ENCODE measurements around the gene FAM222A. TPM values are rescaled to one million over a fixed set of nuclear protein-coding genes. Genes with fewer than 3 reads are reported as not detected.

FAM222A gene
- polyA plus RNA-seq, 4 donors = 1.6 to 7.5 (median 4.7) TPM

DNA sequence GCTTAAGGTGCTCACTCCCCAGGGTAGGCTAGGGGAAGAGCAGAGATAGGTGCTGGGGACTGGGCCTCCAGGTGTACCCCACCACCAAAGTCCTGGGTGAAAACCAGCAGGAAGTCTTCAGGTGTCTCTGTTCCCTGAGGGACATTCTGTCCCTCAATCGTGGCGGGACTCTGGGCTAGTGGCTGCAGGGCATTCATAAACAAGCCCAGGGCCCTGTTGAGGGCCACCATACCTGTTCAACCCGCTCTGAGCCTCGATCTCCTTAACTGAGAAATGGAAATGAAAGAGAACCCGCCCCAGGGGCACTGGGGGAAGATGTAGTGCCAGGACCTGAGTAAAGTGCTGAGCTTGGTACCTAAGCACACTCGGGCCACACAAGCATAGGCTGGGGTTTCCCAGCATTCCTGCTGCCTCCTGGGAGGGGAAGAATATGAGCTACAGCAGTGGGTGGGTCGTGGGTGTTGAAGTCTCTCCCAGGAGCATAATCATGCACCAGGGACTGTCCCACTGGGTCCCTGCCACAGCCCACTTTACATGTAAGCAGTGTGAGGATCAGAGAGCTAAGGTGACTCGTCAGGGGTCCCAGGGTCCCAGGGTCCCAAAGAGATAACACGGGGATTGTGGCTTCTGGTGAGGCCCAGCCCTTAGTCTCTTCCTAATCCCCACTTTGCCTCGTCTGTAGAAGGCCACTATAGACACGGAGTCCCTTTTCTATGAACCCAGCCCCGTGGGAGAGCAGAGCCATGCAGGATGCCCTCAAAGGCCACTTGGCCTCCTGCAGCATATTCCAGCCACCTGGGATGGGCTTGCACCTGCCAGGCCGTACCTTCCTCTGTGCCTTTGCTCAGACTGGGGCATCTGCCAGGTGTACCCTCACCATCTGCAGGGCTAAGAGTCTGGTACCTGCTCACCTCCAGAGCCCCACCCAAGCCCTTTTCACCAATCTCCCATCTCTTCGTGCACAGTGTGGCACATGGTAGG is 14.4 kb downstream of the FAM222A start:
- peaks cover 0 to 6% (median 5%) of the 10 kb centered on the region in 3 donors for H3K4me1 ChIP-seq (ENCODE audit: control insufficient read depth in 3 of 3, insufficient read depth in 2 of 3, low read depth in 1 of 3, low read length in 2 of 3)
- WGBS, 3 donors = 38 to 61% (median 40%) methylated on average over 14 of the region's 14 CpGs
- DNase-seq = no peak
- H3K4me3 ChIP-seq (ENCODE audit: low read depth in 1 of 3, low read length in 3 of 3) = no peak overlapping the region
- FAIRE-seq = no peak
- H3K9me3 ChIP-seq (ENCODE audit: control insufficient read depth in 2 of 2, insufficient read depth in 1 of 2, low read depth in 1 of 2, low read length in 1 of 2) = no peaks in the 10 kb centered on the region
- H3K36me3 ChIP-seq (ENCODE audit: control insufficient read depth in 3 of 3, insufficient read depth in 2 of 3, low read depth in 1 of 3, low read length in 3 of 3) = peaks cover 0 to 25% (median 0%) of the 10 kb centered on the region in 3 donors
- H3K27me3 ChIP-seq (ENCODE audit: control insufficient read depth in 3 of 3, insufficient read depth in 3 of 3, low read length in 3 of 3) = no peaks in the 10 kb centered on the region
- no peak overlapping the region for H3K27ac ChIP-seq (ENCODE audit: low read depth in 1 of 3, low read length in 2 of 3)

DNA sequence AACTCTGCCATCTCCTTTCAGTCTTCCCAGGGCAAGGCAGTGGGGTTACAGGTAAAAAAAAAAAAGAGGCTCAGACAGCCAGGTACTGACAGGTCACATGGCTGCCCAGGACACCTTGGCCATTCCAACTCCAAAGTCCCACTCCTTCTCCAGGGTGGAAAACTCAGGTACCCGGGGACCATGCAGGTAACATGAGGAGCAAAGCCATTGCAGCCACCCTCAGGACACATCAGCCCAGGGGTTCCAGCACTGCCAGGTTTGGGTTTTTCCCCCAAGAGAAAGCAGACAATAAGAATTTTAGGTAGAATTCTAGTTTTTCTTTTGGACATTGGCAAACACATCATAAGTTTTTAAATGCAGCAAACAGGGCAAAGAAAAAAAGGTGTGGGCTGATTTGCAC is 15.3 kb downstream of the FAM222A start:
- FAIRE-seq (no peak), DNase-seq (no peak)
- H3K4me3 ChIP-seq (ENCODE audit: low read depth in 1 of 3, low read length in 3 of 3) = no peak overlapping the region
- no peak overlapping the region for H3K27ac ChIP-seq (ENCODE audit: low read depth in 1 of 3, low read length in 2 of 3)
- H3K9me3 ChIP-seq (ENCODE audit: control insufficient read depth in 2 of 2, insufficient read depth in 1 of 2, low read depth in 1 of 2, low read length in 1 of 2) = no peaks in the 10 kb centered on the region
- H3K36me3 ChIP-seq (ENCODE audit: control insufficient read depth in 3 of 3, insufficient read depth in 2 of 3, low read depth in 1 of 3, low read length in 3 of 3) = peaks cover 0 to 25% (median 0%) of the 10 kb centered on the region in 3 donors
- H3K27me3 ChIP-seq (ENCODE audit: control insufficient read depth in 3 of 3, insufficient read depth in 3 of 3, low read length in 3 of 3) = no peaks in the 10 kb centered on the region
- H3K4me1 ChIP-seq (ENCODE audit: control insufficient read depth in 3 of 3, insufficient read depth in 2 of 3, low read depth in 1 of 3, low read length in 2 of 3) = peaks cover 0 to 5% (median 0%) of the 10 kb centered on the region in 3 donors
- WGBS, 3 donors = 22 to 73% (median 63%) methylated on average over 1 of the region's 1 CpG

DNA sequence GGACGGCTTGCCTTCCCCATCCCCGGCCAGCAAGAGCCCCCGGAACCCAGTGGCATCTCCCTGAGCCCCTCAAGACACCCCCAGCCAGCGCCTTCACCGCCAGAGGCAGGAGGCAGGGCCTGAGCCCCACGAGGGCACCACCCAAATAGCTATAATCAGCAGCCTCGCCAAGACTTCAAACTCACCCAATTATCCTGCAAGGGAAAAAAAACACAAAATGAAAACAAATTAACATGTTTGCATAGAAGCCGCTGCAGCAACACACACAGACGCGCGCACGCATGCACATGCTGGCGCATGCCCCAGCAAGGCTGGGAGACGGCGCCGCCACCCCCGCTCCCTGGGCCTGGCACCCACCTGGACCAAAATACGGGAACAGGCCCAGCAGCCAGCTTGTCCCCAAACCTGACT is 15.8 kb downstream of the FAM222A start:
- Histone ChIP-seq H3K27me3 (ENCODE audit: control insufficient read depth in 3 of 3, insufficient read depth in 3 of 3, low read length in 3 of 3) (no peaks in the 10 kb centered on the region), H3K4me3 (ENCODE audit: low read depth in 1 of 3, low read length in 3 of 3) (no peak overlapping the region), H3K36me3 (ENCODE audit: control insufficient read depth in 3 of 3, insufficient read depth in 2 of 3, low read depth in 1 of 3, low read length in 3 of 3) (peaks cover 0 to 25% (median 0%) of the 10 kb centered on the region in 3 donors), H3K4me1 (ENCODE audit: control insufficient read depth in 3 of 3, insufficient read depth in 2 of 3, low read depth in 1 of 3, low read length in 2 of 3) (peaks cover 0 to 5% (median 0%) of the 10 kb centered on the region in 3 donors), H3K9me3 (ENCODE audit: control insufficient read depth in 2 of 2, insufficient read depth in 1 of 2, low read depth in 1 of 2, low read length in 1 of 2) (no peaks in the 10 kb centered on the region), H3K27ac (ENCODE audit: low read depth in 1 of 3, low read length in 2 of 3) (no peak overlapping the region)
- WGBS, 3 donors = 77 to 80% (median 79%) methylated on average over 18 of the region's 18 CpGs
- FAIRE-seq = no peak
- DNase-seq = no peak

- H3K9me3 ChIP-seq (ENCODE audit: control insufficient read depth in 2 of 2, insufficient read depth in 1 of 2, low read depth in 1 of 2, low read length in 1 of 2) = no peaks in the 10 kb centered on the region
- H3K36me3 ChIP-seq (ENCODE audit: control insufficient read depth in 3 of 3, insufficient read depth in 2 of 3, low read depth in 1 of 3, low read length in 3 of 3) = peaks cover 0 to 24% (median 0%) of the 10 kb centered on the region in 3 donors
- FAIRE-seq = no peak
- no peak overlapping the region for H3K27ac ChIP-seq (ENCODE audit: low read depth in 1 of 3, low read length in 2 of 3)
- H3K4me3 ChIP-seq (ENCODE audit: low read depth in 1 of 3, low read length in 3 of 3) = no peak overlapping the region
- WGBS, 3 donors = 80 to 83% (median 82%) methylated on average over 9 of the region's 9 CpGs
- no peaks in the 10 kb centered on the region for H3K27me3 ChIP-seq (ENCODE audit: control insufficient read depth in 3 of 3, insufficient read depth in 3 of 3, low read length in 3 of 3)
- peaks cover 0 to 5% (median 3%) of the 10 kb centered on the region in 3 donors for H3K4me1 ChIP-seq (ENCODE audit: control insufficient read depth in 3 of 3, insufficient read depth in 2 of 3, low read depth in 1 of 3, low read length in 2 of 3)
- DNase-seq = no peak
Observed at GRCh38 chr12:109729801-109730200, 16.2 kb downstream of the FAM222A start.

DNA sequence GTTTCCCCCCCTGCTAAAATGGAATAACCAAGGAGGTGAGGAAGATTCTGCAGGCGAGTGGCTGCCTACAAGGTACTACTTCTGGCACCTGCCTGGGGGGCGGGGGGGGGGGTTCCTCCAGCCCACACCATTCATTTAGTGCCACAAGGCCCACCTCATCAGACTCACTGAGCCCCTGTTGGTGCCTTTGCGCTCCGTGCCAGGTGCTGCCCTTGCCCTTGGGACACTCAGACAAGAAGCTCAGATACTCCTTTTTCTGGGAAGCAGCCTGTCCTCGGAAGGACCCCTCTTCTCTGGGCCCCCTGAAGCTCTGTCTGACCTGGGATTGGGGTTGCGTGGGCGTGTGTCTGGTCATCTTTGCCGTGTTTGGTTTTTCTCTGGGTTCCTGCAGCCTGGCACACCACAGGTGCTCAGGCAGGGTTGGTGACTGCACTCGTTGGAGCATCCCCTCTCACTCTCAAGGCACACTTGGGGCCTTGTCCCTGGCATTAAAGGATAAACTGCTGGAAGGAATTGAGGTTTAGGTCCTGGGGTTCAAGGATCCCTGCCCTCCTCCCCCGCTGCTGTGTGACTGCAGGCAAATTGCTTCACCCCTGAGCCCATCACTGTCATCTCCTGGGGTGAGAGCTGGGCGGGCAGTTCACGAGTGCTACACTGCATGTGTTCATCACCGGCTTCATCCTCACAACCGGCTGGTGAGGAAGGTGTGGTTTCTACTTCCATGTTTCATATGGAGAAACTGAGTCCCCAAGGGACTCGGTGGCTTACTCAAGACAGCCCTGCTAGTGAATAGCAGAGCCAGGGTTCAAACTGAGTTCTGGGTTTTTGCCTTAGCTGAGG is 16.9 kb downstream of the FAM222A start:
- H3K4me1 ChIP-seq (ENCODE audit: control insufficient read depth in 3 of 3, insufficient read depth in 2 of 3, low read depth in 1 of 3, low read length in 2 of 3) = peaks cover 3 to 9% (median 5%) of the 10 kb centered on the region in 3 donors
- H3K4me3 ChIP-seq (ENCODE audit: low read depth in 1 of 3, low read length in 3 of 3) = no peak overlapping the region
- no peak overlapping the region for H3K27ac ChIP-seq (ENCODE audit: low read depth in 1 of 3, low read length in 2 of 3)
- H3K27me3 ChIP-seq (ENCODE audit: control insufficient read depth in 3 of 3, insufficient read depth in 3 of 3, low read length in 3 of 3) = no peaks in the 10 kb centered on the region
- H3K9me3 ChIP-seq (ENCODE audit: control insufficient read depth in 2 of 2, insufficient read depth in 1 of 2, low read depth in 1 of 2, low read length in 1 of 2) = no peaks in the 10 kb centered on the region
- WGBS, 3 donors = 74 to 80% (median 76%) methylated on average over 15 of the region's 15 CpGs
- peaks cover 0 to 17% (median 0%) of the 10 kb centered on the region in 3 donors for H3K36me3 ChIP-seq (ENCODE audit: control insufficient read depth in 3 of 3, insufficient read depth in 2 of 3, low read depth in 1 of 3, low read length in 3 of 3)
- no peak for FAIRE-seq
- DNase-seq = no peak

- Histone ChIP-seq H3K36me3 (ENCODE audit: control insufficient read depth in 3 of 3, insufficient read depth in 2 of 3, low read depth in 1 of 3, low read length in 3 of 3) (peaks cover 0 to 16% (median 0%) of the 10 kb centered on the region in 3 donors), H3K27me3 (ENCODE audit: control insufficient read depth in 3 of 3, insufficient read depth in 3 of 3, low read length in 3 of 3) (no peaks in the 10 kb centered on the region), H3K9me3 (ENCODE audit: control insufficient read depth in 2 of 2, insufficient read depth in 1 of 2, low read depth in 1 of 2, low read length in 1 of 2) (no peaks in the 10 kb centered on the region), H3K4me1 (ENCODE audit: control insufficient read depth in 3 of 3, insufficient read depth in 2 of 3, low read depth in 1 of 3, low read length in 2 of 3) (peaks cover 3 to 14% (median 7%) of the 10 kb centered on the region in 3 donors), H3K4me3 (ENCODE audit: low read depth in 1 of 3, low read length in 3 of 3) (no peak overlapping the region), H3K27ac (ENCODE audit: low read depth in 1 of 3, low read length in 2 of 3) (no peak overlapping the region)
- WGBS, 3 donors = 85 to 92% (median 89%) methylated on average over 9 to 11 of the region's 11 CpGs
- DNase-seq (no peak), FAIRE-seq (no peak)
Observed at GRCh38 chr12:109731231-109731731, 17.7 kb downstream of the FAM222A start.

DNA sequence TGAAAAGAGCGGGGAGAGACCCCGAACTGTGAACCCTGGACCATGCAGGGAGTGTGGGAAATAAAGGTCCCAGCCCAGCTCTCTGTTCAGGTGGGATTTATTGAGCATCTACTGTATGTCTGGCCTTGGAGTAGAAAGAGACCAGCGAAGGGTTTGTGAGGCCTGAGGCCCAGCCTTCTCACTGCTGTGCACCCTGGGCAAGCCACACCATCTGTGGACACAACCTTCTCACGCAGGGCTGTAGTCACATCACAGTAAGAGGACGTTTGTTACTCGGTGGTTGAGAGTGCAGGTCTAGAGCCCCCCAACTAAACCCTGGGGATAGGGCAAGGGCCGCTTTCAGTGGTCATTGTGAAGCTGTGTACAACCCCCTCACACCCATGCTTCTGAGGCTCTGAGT is 18.2 kb downstream of the FAM222A start:
- 82 to 88% (median 83%) methylated on average over 7 of the region's 7 CpGs for WGBS, 3 donors
- no peak overlapping the region for H3K27ac ChIP-seq (ENCODE audit: low read depth in 1 of 3, low read length in 2 of 3)
- H3K4me3 ChIP-seq (ENCODE audit: low read depth in 1 of 3, low read length in 3 of 3) = no peak overlapping the region
- FAIRE-seq = no peak
- H3K4me1 ChIP-seq (ENCODE audit: control insufficient read depth in 3 of 3, insufficient read depth in 2 of 3, low read depth in 1 of 3, low read length in 2 of 3) = peaks cover 3 to 19% (median 7%) of the 10 kb centered on the region in 3 donors
- peaks cover 0 to 16% (median 0%) of the 10 kb centered on the region in 3 donors for H3K36me3 ChIP-seq (ENCODE audit: control insufficient read depth in 3 of 3, insufficient read depth in 2 of 3, low read depth in 1 of 3, low read length in 3 of 3)
- no peaks in the 10 kb centered on the region for H3K9me3 ChIP-seq (ENCODE audit: control insufficient read depth in 2 of 2, insufficient read depth in 1 of 2, low read depth in 1 of 2, low read length in 1 of 2)
- no peaks in the 10 kb centered on the region for H3K27me3 ChIP-seq (ENCODE audit: control insufficient read depth in 3 of 3, insufficient read depth in 3 of 3, low read length in 3 of 3)
- no peak for DNase-seq

Measured in small intestine (tissue), 7 donors.